GM19099 (cell line): ENCODE results near the gene SORCS1.

ENCODE experiments used
- POLR2A ChIP-seq: IDR thresholded peaks from 3 replicates; pipeline ENCODE4 v1.6.1; 2011; ENCODE audit warnings: low read depth; ENCODE audit not compliant: insufficient read length; ENCODE audit errors: extremely low read depth

The SORCS1 gene

DNA sequence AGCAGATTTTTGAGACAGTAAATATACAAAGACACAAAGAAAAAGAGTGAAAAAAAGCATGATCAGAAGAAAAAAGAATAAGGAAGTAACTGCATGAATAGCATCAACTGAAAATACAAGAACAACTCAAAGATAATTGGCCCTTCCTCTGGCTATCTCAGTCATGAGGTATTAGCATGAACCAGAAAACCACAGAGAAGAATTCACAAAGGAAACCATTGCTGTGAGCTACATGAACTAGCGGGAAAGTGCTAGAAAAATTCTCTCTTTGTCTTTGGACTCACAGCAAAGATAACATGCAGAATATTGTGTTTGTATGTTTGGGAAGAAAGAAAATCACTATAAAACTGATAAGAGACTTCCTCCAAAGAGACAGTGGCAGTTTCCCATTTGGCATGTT is 82.9 kb downstream of the SORCS1 start:
- TF ChIP-seq POLR2A = no peak

DNA sequence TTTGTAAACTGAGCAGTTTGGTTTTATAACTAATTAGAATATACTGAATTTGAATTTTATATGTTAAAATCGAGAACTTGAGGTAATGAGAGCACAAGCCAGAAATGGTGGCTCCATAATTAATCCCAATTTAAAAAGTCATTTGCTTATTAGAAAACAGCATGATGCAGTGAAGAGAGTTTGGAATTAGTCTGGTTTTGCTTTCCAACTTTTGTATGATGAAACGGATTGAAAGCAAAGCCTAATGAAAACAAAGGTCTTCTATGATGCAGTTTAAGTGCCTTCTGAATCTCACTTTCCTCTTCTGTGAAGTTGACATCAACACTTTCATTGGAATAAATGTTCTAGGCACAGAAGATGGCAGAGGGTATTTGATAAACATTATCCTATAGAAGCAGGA is 89.4 kb downstream of the SORCS1 start:
- no peak for TF ChIP-seq POLR2A

DNA sequence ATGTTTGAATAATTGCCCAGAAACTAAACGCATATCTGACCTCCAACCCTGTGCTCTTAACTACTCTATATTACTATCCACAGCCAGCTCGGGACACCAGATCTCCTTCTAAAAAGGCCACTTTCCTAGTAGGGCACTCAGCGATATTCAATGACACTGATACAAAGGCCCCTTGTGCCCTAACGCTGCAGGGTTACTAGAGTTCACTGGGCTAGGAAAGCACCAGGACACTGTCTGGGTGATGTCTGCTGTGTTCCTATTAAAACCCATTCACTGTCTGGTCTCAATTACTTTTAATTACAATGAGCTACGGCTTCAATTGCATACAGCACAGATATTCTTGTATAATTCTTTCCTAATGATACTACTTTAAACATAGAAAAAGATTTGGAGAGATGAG is 91.7 kb downstream of the SORCS1 start:
- TF ChIP-seq POLR2A = no peak

DNA sequence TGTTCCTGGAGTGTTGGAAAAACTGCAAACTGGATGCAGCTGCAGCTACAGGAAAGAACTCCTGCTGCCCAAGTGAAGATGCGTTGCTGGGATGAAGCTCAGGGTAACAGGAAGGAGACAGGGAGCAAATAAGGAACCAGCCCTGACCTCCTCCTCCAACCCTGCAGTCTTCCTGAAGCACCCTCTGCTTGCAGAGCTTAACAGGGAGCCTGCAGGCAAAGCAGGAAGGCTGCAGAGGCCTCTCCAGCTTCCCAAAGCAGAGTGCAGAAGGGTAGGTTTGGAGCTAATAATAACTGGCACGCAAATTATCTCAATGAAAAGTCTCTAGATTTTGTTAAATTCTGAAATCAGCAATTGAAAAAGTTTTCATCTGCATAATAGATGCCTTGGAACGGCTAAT is 92.5 kb downstream of the SORCS1 start:
- TF ChIP-seq POLR2A = no peak

DNA sequence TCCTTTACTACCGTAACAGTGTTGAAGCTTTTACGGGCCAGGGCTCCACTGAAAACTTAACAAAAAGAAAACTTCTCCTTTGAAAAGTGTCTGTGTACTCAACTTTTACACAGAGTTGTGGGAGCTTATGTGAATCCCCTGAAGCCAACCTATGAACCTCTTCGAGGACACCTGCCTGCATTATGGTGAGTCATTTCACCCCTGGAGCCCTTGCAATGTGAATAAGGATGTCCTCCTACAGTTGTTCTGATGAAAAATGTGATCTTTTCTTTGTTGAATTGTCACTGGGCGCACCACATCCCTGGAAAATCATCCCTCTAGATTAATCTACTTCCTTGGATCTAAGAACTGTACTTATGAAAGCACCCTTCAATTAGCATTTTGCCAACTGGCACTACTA is 93.2 kb downstream of the SORCS1 start:
- TF ChIP-seq POLR2A = no peak

DNA sequence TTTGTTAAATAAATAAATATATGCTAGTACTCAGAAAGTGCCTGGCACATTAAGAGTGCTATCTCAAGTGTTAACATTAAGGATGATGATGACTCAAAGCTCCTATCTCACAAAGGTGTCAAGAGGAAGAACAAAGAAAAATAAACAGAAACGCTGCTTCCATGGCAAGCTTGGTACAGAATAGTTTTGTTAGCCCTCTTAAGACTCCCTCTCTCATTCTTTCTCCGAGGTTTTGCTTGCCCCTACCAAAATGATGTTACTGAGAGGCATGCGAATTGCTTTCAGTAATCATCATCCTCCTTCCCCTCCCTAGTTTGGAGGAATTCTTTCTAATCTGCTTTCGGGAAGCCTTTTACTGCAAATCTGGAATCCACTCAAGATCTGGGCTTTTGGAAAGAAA is 96.7 kb downstream of the SORCS1 start:
- TF ChIP-seq POLR2A = no peak

DNA sequence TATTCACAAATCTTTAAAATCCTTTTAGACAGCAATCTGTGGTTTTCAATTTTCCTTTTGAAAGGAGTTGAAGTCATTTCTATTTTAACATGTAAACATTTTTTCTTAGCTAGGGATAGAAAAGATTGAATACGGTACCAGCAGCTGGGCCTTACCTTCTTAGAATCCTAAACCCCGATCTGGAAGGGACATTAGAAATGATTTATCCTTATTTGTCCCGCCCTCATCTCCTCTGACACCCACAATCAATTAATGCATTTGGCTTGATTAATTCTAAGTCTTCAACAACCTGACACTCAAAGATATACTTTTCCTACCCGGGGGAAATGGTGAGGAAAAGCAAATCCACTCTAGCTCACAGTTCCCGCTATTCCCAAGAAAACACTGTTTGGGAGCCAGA is 100.4 kb downstream of the SORCS1 start:
- no peak for TF ChIP-seq POLR2A

DNA sequence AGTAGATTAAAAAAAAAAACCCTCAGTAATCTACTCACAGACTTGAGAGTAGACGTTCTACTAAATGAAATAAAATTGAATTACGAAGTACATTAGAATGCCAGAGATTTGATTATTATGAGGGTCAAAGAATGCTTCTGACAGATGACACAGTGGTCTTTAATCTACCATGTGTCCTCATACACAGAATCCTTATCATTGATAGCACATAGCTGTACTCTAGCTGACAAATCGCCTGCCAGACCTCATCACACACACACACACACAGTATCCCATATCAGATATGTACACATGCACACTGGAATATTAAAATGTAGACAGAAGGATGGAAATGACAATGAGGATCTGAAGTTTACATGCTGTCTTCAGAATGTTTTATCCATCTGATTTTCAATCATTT is 104.6 kb downstream of the SORCS1 start:
- TF ChIP-seq POLR2A = no peak

DNA sequence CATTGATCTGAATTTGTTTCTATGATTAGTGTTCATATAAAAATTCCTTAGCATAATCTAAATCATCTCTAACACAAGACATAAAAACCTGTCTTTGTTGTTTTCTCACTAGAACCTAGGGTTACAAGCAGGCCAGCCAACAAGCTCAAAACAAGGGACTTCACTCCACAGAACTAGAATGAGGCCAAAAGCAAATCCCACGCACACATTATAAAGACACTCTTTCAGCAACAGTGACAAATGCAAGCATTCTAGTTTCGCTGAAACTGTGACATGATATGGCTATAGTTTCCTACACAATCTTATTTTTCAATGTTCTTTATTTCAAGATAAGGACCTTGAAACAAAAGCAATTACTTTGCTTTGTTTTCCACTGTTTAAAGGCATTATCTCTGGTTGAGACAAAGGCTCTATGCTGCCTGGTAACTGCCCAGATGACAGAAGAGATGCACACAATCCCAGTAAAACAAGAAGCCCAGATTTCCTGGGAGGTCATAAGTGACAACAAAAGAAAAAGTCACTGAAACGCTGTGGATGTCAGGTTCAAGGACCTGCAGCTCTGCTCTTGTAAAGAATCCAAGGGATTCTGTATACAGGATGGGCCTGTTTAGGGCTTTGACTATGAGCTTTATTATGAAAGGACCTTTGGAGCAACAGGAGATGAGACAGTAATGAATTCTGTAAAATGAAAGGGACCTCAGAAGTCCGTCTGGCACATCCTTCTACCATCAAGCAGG is 105.3 kb downstream of the SORCS1 start:
- no peak for TF ChIP-seq POLR2A

DNA sequence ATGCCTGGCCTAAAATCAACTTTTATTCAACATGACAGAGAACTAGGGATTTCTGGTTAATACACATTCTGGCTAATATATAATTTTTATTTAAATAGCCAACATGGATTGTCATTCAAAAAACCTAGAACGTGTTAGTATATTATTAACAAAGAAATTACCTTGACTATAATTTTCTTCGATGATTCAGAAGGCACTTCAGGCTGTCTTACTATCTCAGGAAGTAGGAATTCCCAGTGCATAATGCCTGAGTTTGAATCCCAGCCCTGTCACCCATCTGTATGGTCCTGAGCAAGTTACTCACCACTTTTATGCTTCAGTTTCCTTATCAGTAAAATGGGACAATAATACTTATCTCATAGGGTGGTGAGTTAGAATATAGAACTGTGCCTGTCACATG is 106.2 kb downstream of the SORCS1 start:
- no peak for TF ChIP-seq POLR2A

DNA sequence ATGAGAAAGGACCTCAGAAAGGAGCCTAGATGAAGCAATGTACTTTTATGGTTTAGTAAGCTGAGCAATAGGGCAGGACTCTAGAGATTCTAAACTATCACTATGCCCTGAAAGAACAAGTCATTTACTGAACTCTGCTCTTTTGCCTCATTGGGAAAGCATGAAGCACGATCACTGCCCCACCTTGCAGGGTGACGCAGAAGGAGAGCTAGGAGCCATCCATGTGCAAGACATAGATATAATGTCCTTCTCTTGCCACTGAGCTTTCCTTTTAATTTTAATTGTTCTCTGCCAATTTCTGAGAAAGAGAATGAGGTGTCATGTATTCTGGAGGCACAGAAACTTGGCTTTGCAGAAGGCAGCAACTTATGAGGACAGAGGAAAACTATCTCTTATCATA is 108.3 kb downstream of the SORCS1 start:
- no peak for TF ChIP-seq POLR2A

DNA sequence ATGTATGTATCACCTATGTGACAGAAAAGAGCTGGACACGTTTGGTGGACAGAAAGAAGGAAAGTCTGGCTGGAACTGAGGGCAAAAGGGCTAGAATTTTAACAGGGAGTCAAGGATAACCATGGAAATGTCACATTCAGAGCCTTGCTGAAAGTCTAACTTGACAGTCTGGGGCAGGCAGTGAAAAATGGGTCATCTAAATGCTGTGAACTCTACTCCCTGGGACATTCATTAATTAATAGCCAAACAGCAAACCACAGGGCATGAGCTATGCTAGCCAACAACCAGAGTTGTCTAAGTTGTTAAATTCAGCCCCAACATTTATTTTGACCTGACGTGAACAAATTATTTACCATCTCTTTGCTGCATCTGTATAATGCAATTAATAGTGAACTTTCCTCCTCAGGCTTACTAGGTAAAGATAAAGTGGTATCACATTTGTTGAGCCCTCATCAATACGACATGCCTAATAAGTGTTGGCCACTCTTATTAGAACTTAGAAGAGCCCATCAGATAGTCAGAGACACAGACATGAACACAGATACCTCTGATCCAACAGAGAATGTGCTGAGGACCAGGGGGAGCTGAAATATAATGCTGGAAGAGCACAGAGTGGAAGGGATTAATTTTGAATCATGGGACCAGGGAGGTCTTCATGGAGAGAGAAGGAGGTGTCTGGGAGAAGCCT is 109.9 kb downstream of the SORCS1 start:
- TF ChIP-seq POLR2A = no peak

DNA sequence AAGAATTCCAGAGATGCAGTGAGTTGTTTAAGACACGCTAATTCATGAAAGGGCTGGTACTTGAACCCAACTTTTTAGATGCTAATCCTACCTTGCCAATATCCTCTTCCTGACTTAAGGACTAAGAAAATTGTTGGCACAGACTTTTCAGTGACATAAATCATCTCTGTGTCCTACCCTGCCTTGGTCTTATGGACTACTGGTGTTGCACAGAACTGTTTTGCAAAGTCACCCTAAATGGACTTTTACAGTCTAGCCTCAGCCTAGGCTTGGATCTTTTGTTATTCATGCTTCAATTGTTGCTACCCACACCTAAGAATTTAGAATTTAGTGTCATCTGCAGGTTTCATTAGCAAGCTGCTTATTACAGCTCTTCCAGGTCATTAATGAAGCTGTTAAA is 112.7 kb downstream of the SORCS1 start:
- TF ChIP-seq POLR2A = no peak

DNA sequence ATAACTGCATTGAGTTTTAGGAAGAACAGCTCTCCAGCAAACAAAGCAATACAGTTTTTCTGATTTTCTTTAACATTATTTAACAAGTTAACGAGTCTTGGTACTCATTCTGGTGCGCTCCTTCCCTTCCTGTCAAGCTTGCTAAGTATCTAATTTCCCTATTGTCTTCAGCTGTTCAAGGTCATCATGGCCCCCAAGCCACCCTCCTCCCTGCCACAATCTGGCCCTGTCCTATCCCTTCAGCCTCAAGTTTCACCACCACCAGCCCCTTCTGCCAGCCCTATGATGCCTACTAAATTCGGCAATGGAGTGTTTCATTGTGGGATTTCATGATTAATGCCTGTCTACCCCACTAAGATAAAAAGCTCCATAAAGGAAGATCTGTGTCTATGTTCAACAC is 121.0 kb downstream of the SORCS1 start:
- TF ChIP-seq POLR2A = no peak

DNA sequence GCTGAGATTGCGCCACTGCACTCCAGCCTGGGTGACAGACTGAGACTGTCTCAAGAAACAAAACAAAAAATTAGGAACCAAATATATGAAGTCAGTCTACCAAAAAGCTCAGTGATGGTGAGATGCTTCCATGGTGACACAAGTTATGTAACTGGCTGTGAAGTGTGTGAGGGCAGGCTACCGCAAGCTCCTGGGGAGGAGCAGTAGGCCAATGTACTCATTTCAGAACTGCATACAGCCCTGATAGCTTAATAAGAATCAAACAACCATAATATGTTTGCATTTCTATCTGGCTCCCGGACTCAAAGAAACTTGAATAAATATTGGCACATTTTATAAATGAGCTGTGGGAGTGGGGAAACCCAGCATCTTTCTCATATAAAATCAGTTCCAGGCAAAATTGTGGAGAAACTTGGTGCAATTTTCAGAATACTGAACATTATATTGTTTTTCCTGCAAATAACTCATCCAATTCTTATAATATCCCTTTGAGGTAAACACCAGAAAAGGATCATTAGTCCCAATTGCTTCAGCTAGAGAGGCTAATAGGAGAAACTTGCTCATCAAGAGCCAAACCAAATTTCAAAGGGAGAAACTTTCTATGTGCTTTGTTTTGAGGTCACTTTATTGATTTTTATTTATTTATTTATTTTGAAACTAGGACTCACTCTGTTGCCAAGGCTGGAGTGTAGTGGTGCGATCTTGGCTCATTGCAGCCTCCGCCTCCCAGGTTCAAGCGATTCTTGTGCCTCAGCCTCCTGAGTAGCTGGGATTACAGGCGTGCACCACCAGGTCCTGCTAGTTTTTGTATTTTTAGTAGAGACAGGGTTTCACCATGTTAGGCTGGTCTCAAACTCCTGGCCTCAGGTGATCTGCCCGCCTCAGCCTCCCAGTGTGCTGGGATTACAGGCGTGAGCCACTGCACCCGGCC is 127.0 kb downstream of the SORCS1 start:
- no peak for TF ChIP-seq POLR2A

DNA sequence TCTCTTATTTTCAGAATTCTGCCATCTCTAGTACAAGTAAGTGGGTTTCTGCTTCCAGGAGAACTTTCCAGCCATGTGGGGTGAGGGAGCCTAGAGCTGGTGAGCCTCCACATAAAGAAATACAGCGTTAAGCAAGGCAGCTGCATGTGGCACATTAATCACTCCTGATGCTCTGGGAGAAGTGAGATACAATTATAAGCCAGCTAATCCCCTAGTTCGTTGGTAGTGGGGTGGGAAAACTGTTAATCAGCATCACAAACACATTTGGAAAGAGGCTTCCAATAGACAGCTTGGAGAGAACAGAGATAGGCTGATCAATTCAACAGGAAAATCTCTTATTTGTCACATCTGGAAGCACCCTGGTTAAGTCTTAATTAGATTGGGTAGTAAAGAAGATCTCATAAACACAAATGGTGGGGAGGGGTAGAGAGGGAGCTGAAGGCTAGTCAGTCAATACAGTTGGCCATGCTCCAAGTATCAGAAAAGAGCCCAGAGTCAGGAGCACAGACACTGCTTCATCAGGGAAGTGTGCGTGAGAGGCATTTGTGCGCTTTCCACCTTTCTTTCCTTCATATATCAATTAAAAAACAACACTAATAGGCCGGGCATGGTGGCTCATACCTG is 130.6 kb downstream of the SORCS1 start:
- no peak for TF ChIP-seq POLR2A
